HG03095 (cell line): Measurements from ENCODE around the gene LINGO3.

ENCODE experiments used
- ATAC-seq: cut with Tn5 transposase; IDR thresholded peaks from one replicate; pipeline ENCODE4 v1.9.1; 2021; ENCODE audit warnings: moderate library complexity; ENCODE audit not compliant: unreplicated experiment

LINGO3 gene

GRCh38 chr19:2328401-2329148 is 20.6 kb upstream of the LINGO3 start, which contains the start of the genes LSM7 and SPPL2B:
Gene LSM7, minus strand, starts transcription at chr19:2328586. Its CDS starts 20 bp downstream, at chr19:2328566.
Gene SPPL2B, plus strand, starts transcription at chr19:2328684. Its CDS starts 26 bp downstream, at chr19:2328710.
- peak; percentile 34 for ATAC-seq

GRCh38 chr19:2327773-2328400 is 19.9 kb upstream of the LINGO3 start:
- ATAC-seq: no peak

- no peak for ATAC-seq
Observed at GRCh38 chr19:2326699-2327360, 18.9 kb upstream of the LINGO3 start.

GRCh38 chr19:2325281-2326046 is 17.5 kb upstream of the LINGO3 start:
- no peak for ATAC-seq

GRCh38 chr19:2324220-2324948 is 16.4 kb upstream of the LINGO3 start:
- no peak for ATAC-seq

- ATAC-seq: no peak
Observed at GRCh38 chr19:2323707-2324106, 15.8 kb upstream of the LINGO3 start.

GRCh38 chr19:2321565-2322283 is 13.8 kb upstream of the LINGO3 start:
- ATAC-seq: no peak

- no peak for ATAC-seq
Observed at GRCh38 chr19:2320939-2321338, 13.0 kb upstream of the LINGO3 start.

- ATAC-seq: no peak
Observed at GRCh38 chr19:2320049-2320448, 12.1 kb upstream of the LINGO3 start.

GRCh38 chr19:2319551-2319950 is 11.6 kb upstream of the LINGO3 start:
- no peak for ATAC-seq

- no peak for ATAC-seq
Observed at GRCh38 chr19:2318923-2319322, 11.0 kb upstream of the LINGO3 start.

- ATAC-seq: no peak
Observed at GRCh38 chr19:2317756-2318155, 9.8 kb upstream of the LINGO3 start.

GRCh38 chr19:2317300-2317699 is 9.3 kb upstream of the LINGO3 start:
- no peak for ATAC-seq

GRCh38 chr19:2315818-2316353 is 7.9 kb upstream of the LINGO3 start:
- ATAC-seq: no peak

GRCh38 chr19:2315121-2315817 is 7.3 kb upstream of the LINGO3 start:
- no peak for ATAC-seq

GRCh38 chr19:2312820-2313501 is 5.0 kb upstream of the LINGO3 start:
- no peak for ATAC-seq

- ATAC-seq: no peak
Observed at GRCh38 chr19:2311093-2311492, 3.1 kb upstream of the LINGO3 start.

GRCh38 chr19:2309734-2310362 is 1.9 kb upstream of the LINGO3 start:
- ATAC-seq: no peak
